NCI-H146 treated with DMSO at 0.1 percent for 48 hours (cell line): ENCODE measurements around the gene TMEM87B.
"Not testable (repeated sequence)": the region's sequence is repeated elsewhere in the genome, so short reads cannot be mapped to it uniquely, and the experiment has no call there.

ENCODE experiments used
- DNase-seq: peaks from one replicate; lab custom pipeline; 2025; ENCODE audit not compliant: unreplicated experiment; lab: John Stamatoyannopoulos, UW

Gene TMEM87B

DNA sequence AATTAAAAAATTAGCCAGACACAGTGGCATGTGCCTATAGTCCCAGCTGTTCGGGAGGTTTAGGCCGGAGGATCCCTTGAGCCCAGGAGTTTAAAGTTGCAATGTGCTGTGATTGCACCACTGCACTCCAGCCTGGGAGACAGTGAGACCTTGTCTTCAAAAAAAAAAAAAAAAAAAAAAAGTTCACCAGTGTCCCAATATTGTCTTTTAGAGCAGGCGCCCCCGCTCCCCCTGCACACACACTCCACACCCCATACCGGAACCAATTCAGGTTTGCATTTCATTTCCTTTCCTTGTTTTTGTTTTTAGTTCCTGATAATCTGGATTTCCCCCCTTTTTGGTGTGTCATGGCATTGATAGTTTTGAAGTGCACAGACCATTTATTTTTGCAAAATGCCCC, 10.4 kb downstream of the TMEM87B start:
- no peak for DNase-seq

- no peak for DNase-seq
Measured at GRCh38 chr2:112065966-112066365, 10.9 kb downstream of the TMEM87B start.

GRCh38 chr2:112069794-112070193, 14.7 kb downstream of the TMEM87B start:
- DNase-seq: not testable (repeated sequence)

DNA sequence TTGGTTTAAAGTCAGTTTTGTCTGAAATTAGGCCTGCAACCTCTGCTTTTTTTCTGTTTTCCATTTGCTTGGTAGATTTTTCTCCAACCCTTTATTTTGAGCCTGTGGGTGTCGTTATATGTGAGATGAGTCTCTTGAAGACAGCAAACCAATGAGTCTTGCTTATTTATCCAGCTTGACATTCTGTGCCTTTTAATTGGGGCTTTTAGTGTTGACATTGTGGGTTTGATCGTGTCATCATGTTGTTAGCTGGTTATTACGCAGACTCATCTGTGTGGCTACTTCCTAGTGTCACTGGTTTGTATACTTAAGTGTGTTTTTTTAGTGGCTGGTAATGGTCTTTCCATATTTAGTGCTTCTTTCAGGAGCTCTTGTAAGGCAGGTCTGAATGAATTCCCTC, 18.8 kb downstream of the TMEM87B start:
- DNase-seq: no peak

DNA sequence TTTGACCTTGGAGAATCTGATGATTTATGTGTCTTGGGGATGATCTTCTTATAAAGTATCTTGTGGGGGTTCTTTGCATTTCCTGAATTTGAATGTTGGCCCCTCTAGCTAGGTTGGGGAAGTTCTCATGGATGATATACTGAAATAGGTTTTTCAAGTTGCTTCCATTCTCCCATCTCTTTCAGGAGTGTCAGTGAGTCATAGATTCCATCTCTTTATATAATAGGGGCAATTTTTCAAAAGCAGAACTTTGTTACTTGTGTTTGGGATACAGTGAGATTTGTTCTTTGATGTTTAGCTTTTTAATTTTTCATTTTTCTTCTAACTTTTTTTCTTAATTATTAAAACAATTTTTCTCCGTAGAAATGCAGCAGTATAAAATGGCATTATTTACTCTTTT, 19.4 kb downstream of the TMEM87B start:
- DNase-seq: no peak

GRCh38 chr2:112075490-112076260, 20.6 kb downstream of the TMEM87B start:
- DNase-seq: no peak

DNA sequence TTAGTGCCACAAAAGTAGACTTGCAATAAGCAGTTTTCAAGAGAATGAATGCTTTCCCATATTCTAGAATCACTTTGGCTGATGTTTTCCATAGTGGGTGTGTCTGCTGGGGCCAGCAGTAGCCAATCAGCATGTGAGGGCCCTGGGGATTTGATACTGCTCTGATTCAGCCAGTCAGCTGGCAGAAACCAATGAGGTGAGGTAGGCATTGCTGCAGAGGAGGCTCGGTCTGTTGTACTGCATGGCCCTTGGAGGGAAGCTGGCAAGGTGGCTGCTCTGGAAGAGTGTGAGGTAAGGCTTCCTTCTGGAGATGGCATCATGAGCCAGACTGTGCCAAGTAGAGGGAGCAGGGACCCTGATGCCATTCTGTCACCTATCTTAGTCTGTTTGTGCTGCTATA, 22.7 kb downstream of the TMEM87B start:
- no peak for DNase-seq

- DNase-seq: no peak
Measured at GRCh38 chr2:112081262-112081661, 26.2 kb downstream of the TMEM87B start.

DNA sequence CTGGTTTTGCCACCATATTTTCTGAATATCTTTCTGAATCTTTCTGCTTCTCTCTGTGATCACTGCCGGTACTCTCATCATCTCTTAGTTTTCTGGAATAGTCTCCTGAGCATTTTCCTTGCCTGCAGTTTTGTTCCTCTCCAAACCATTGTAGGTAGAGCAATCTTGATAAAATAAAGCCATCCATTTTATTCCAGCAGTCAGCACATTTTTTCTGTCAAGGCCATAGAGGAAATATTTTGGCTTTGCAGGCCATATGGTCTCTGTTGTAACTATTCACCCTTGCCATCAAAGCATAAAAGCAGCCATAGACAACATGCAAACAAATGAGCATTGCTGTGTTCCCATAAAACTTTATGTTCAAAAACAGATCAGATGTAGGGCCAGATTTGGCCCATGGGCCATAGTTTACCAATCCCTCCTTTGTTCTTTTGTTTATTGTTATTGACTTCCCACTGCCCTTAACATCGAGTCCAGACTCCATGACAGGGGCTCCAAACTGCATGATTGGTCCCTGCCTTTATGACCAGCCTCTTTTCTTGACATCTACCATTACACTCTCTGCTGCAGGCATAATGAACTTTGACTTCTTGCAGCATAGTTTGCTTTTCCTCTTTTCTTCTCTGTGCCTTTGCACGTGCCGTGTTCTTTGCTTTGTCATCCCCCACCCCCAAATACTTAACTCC, 29.8 kb downstream of the TMEM87B start:
- DNase-seq: no peak

GRCh38 chr2:112085375-112085730, 30.3 kb downstream of the TMEM87B start:
- no peak for DNase-seq

GRCh38 chr2:112085916-112086669, 31.0 kb downstream of the TMEM87B start:
- DNase-seq: no peak

GRCh38 chr2:112087346-112088020, 32.4 kb downstream of the TMEM87B start:
- DNase-seq: no peak

DNA sequence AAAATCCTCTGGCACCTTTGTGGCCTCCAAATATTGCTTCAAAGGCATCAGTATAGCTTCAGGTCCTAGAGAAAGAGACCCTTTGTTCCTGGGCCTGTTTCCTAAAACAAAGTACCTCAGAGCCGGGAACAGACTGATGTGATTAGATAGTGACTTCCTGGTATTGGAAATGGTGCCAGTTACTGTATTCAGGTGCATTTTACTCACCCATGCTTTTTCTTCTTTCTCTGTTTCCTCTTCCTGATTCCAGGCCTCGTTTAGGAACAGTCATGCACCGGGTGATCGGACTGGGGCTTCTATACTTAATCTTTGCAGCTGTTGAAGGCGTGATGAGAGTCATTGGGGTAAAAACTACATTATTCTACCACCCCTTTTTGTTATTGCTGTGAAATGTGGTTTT, 34.3 kb downstream of the TMEM87B start:
- DNase-seq: no peak

DNA sequence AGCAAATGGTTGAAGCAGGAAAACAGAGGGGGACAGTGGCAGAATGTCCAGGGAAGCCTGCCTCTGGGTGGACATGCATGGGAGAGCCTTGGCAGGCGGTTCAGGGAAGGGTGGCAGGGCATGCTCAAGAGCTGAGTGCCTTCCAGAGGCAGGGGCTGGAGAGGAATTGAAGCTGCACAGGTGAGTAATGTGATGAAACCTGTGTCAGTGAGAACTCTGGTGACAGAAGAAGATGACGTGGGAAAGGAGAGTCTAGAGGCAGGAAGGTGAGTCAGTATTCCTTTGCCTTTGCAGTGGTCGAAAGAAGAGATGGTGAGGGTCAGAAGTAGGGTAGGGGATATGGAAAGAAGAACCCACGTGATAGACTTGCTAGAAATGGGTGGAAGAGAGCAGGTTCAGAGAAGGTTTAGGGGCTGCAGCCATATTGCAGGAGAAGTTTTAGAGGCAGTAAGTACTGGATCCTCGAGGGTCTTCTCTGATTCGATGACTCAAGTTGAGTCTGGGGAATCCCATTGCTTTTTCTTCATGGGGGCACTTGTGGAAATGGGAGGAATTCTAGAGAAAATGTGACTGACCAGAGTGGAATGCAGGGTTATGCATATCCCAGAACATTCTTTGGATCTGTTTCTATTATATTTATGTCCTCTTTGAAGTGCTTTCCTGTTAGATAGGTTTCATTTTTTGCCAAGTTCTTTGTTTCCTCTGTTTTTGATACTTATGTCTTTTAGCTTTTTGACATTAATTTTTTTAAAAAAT, 37.4 kb downstream of the TMEM87B start:
- no peak for DNase-seq

DNA sequence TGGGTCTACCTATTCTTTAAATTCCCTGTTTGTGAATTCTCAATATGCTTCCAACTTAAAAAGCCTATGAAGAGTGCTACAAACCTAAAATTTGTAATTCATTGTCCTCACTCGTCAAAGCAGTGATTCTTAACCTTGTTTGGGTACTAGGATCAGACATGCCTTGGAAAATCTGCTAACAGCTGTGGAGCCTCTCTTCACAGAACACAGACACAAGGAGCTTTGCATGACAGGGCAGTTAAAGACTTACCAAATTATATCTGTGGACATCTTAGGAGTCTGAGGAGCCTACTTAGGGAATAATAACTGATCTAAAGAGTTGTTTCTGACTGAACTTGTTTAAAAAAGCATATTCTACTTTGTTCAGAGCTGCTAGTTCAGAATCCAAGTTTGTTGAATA, 38.1 kb downstream of the TMEM87B start:
- no peak for DNase-seq

- no peak for DNase-seq
Measured at GRCh38 chr2:112095681-112096080, 40.6 kb downstream of the TMEM87B start.

- DNase-seq: no peak
Measured at GRCh38 chr2:112096098-112096497, 41.0 kb downstream of the TMEM87B start.

DNA sequence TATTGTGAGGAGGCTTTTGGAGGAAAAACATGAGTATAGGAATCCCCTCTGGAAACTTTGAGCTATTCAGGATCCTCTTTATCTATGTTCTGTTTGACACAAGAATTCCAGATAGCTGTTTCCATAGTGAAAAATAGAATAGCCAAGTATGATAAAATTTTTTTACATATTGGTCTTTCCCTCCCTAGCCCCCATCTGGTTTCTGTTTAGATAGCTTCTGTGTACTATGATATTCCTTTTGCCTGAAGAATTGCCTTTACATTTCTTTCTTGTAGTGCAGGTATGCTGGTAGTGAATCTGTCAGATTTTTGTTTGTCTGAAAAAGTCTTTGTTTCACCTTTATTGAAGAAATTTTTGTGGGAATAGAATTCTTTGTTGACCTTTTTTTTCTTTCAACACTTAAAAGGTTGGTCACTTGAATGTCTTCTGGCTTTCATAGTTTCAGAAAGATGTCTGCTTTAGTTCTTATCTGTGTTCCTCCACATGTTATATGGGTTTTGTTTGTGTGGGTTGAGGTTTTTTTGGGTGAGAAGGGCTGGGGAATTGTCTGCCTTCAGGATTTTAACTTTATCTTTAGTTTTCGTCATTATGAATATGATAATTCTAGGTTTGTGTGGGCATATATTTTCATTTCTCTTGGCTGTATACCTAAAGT, 53.2 kb downstream of the TMEM87B start:
- no peak for DNase-seq

DNA sequence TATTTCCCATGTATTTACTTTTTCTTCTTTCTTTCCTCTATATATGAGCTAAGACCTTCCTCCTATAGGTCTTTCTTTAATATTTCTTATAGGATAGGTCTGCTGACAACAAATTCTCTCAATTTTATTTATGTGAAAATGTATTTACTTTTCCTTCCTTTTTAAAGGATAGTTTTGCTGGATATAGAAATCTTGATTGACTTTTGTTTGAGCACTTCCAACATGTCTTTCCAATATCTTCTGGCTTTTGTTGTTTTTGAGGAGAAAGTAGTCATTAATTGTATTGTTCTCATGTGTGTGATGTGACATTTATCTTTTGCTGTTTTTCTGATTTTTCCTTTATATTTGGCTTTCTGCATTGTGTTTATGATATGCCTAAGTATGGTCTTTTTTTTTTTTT, 54.2 kb downstream of the TMEM87B start:
- no peak for DNase-seq

GRCh38 chr2:112110966-112111365, 55.9 kb downstream of the TMEM87B start:
- DNase-seq: no peak
